GM21619 (cell line): Measurements from ENCODE around the gene DEDD.

Source experiments
- ATAC-seq: cut with Tn5 transposase; IDR thresholded peaks from one replicate; pipeline ENCODE4 v1.9.1; 2021; ENCODE audit not compliant: unreplicated experiment

The DEDD gene

GRCh38 chr1:161132410-161133219, at the start of gene DEDD:
TSS of gene DEDD (minus strand) at chr1:161132667. CDS start at chr1:161124462, 8,205 bp downstream.
- peak; percentile 93 for ATAC-seq

- peak; percentile 48 for ATAC-seq
Observed at GRCh38 chr1:161182214-161182613, 49.7 kb upstream of the DEDD start.

GRCh38 chr1:161180639-161181038, 48.2 kb upstream of the DEDD start:
- ATAC-seq = no peak

GRCh38 chr1:161179698-161180097, 47.2 kb upstream of the DEDD start:
- ATAC-seq = no peak

- no peak for ATAC-seq
Observed at GRCh38 chr1:161177936-161178244, 45.4 kb upstream of the DEDD start.

GRCh38 chr1:161177112-161177935, 44.9 kb upstream of the DEDD start, which contains the start of gene B4GALT3:
TSS of gene B4GALT3 (minus strand) at chr1:161177507. CDS start at chr1:161176060, 1,447 bp downstream.
- ATAC-seq = peak; percentile 73

GRCh38 chr1:161176468-161177111, 44.1 kb upstream of the DEDD start:
- ATAC-seq = no peak

GRCh38 chr1:161175771-161176453, 43.4 kb upstream of the DEDD start:
- ATAC-seq = no peak

GRCh38 chr1:161174911-161175310, 42.4 kb upstream of the DEDD start:
- ATAC-seq = no peak

GRCh38 chr1:161173711-161174110, 41.2 kb upstream of the DEDD start:
- ATAC-seq = no peak

- no peak for ATAC-seq
Observed at GRCh38 chr1:161172776-161173376, 40.4 kb upstream of the DEDD start.

GRCh38 chr1:161172349-161172748, 39.9 kb upstream of the DEDD start:
- no peak for ATAC-seq

GRCh38 chr1:161171696-161172095, 39.2 kb upstream of the DEDD start:
- no peak for ATAC-seq

- ATAC-seq = no peak
Observed at GRCh38 chr1:161171191-161171590, 38.7 kb upstream of the DEDD start.

- no peak for ATAC-seq
Observed at GRCh38 chr1:161168906-161169305, 36.4 kb upstream of the DEDD start.

GRCh38 chr1:161166669-161167548, 34.4 kb upstream of the DEDD start:
- no peak for ATAC-seq

GRCh38 chr1:161165742-161166668, 33.5 kb upstream of the DEDD start, which contains the start of gene PPOX:
TSS of gene PPOX (plus strand) at chr1:161166426. CDS start at chr1:161166848, 422 bp downstream.
- peak; percentile 94 for ATAC-seq

- ATAC-seq = no peak
Observed at GRCh38 chr1:161164901-161165610, 32.6 kb upstream of the DEDD start.
